ENCODE data around the gene PNPLA2.

DNA sequence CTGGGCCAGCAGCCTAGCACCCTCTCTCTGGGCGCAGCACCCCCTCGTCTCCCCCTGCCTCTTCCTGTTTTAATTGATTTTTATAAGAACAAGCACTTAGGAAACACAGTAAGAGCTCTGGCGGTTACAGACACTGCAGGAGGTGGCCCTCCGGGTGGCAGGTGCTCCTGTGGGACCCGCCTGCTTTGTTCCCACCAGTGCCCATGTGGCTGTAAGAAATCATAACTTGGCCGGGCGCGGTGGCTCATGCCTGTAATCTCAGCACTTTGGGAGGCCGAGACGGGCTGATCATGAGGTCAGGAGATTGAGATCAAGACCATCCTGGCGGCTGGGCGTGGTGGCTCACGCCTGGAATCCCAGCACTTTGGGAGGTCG is 42.4 kb downstream of the PNPLA2 start:
- TF ChIP-seq EZH2 (IDR thresholded peaks at IDR 0.05; ENCODE audit: low read length, missing control alignments): no peak
- TF ChIP-seq, protein P1, sequence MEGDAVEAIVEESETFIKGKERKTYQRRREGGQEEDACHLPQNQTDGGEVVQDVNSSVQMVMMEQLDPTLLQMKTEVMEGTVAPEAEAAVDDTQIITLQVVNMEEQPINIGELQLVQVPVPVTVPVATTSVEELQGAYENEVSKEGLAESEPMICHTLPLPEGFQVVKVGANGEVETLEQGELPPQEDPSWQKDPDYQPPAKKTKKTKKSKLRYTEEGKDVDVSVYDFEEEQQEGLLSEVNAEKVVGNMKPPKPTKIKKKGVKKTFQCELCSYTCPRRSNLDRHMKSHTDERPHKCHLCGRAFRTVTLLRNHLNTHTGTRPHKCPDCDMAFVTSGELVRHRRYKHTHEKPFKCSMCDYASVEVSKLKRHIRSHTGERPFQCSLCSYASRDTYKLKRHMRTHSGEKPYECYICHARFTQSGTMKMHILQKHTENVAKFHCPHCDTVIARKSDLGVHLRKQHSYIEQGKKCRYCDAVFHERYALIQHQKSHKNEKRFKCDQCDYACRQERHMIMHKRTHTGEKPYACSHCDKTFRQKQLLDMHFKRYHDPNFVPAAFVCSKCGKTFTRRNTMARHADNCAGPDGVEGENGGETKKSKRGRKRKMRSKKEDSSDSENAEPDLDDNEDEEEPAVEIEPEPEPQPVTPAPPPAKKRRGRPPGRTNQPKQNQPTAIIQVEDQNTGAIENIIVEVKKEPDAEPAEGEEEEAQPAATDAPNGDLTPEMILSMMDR (conservative IDR thresholded peaks at IDR 0.05 in 1 of 2, IDR thresholded peaks at IDR 0.05 in 1 of 2; ENCODE audit: low read depth in 1 of 2, low read length in 2 of 2): no peak
